HG03108 (cell line): ENCODE results near the gene CHD5.

Source experiments
- ATAC-seq: cut with Tn5 transposase; IDR thresholded peaks from one replicate; pipeline ENCODE4 v1.9.1; 2021; ENCODE audit warnings: moderate library complexity; ENCODE audit not compliant: unreplicated experiment

Gene CHD5

DNA sequence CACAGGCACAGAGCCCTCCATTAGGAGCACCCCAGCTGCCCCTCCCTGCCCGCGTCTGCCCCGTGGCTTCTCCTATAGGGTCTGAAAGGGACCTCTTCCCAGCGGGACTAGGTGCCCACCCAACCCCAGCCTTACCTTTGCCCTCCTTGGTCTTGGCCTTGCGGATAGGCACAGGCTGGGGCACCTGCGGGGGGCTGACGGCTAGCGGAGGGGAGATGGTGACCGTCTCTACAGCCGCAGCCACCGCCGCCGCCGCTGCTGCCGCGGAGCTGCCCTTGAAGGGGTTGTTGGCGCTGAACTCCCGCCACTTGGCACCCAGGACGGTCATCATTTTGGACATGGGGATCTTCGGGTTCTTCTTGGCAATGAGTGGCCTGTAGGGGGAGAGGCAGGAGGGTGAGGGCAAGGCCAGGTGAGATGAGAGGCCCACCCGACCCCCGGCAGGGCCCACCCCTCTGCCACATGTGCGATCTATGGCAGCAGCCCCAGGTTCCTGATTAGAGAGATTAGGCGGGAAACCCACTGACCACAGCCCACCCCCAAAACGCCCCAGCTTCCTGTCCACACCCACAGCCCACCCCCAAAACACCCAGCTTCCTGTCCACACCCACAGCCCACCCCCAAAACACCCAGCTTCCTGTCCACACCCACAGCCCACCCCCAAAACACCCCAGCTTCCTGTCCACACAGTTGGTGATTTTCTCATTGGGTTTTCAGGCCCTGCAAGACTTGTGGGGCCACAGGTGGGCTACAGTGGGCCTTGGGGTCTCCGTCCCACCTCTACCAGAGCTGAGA, 25.4 kb downstream of the CHD5 start:
- ATAC-seq, result no peak

- ATAC-seq, result no peak
These were observed 27.2 kb downstream of the CHD5 start for GRCh38 chr1:6152882-6153281.

DNA sequence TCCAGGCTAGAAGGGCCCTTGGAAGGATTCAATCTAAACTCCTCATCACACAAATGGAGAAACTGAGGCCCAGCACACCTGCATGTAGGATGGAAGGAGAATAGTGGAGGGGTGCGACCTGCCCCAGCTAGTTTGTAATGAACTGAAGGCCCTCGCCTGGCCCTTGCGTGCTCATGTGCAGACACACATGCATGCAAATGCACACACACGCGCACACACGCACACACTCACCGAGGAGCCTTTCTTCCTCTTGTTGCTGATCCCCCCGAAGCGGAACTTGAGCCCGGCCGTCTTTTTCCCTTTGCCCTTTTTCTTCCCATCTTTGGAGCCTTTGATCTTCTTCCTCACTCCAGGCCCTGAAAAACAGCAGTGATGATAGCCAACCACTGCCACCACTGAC, 27.9 kb downstream of the CHD5 start:
- no peak for ATAC-seq

- ATAC-seq, result no peak
These were observed 28.8 kb downstream of the CHD5 start for GRCh38 chr1:6151291-6151822.

GRCh38 chr1:6150006-6150938, 29.8 kb downstream of the CHD5 start:
- ATAC-seq, result no peak

GRCh38 chr1:6149597-6149996, 30.5 kb downstream of the CHD5 start:
- no peak for ATAC-seq

DNA sequence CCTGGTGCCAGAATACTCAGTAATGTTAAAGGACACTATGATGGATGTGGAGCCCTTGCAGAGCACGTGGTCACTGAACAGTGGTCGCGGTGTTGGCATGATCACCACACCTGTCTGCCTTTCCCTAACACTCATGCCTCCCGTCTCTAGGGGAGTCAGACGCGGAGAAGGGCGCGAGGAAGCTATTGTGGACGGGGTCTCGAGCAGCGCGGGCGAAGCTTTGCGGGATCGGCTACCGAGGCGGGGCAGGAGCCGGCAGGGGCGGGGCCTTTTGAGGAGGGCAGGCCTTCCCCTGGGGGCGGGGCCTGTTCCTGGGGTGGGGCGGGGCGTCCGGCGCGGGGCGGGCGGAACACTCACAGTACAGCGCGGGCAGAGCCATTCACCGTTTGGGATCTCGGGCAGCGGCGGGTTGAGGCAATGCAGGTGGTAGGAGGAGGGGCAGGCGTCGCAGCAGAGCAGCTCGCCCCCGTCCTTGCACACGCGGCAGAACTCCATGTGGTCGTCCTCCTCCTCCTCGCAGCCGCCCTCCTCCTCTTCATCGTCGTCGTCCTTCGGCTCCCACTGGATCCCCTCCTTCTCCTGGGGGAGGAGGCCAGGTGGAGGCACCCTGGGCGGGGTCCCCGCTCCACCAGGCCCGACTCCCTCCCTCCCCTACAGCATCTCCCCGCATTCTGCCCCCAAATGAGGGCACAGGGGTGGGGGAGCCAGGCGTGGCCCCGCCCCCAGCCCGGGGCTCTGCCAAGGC, 31.5 kb downstream of the CHD5 start:
- no peak for ATAC-seq

DNA sequence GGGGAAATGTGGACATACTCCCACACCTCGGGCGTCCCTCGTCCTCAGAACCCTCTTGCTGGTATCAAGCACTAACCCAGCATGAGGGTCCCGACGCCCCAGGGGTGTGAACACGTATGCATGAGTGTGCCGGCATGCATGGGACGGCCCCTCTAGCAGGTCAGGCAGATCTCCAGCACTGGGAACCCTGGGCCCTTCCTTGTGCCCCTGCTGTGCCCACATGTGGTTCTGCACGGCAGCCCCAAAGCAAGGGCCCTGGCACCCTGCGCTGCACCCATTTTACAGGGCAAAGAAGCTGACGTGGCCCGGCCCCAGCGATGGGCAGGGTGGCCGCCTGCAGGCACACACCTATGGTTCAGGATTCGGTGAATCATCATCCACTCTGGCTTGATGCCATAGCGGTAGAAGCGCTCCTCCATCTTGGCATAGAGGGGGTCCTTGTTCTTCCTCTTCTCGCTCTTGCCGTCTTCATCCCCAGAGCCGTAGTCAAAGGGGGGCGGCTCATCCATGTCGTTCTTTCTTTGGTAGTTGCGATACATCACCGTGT, 34.2 kb downstream of the CHD5 start:
- ATAC-seq, result no peak

DNA sequence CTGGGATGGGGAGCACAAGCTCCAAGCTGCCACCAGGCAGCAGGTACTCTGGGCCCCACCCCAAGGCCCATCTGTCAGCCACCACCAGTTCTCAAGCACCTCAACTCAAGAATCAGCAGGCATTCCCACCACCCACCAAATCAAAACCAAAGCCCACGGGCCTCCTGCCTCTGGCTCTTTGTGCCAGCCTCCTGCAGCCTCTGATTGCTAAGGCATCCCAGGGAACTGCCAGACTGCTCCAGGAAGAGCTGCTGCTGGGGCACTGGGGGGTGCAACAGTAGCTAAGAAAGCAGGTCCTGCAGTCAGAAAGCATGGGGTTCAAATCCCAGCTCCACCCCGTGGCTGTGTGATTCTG, 34.7 kb downstream of the CHD5 start:
- no peak for ATAC-seq

DNA sequence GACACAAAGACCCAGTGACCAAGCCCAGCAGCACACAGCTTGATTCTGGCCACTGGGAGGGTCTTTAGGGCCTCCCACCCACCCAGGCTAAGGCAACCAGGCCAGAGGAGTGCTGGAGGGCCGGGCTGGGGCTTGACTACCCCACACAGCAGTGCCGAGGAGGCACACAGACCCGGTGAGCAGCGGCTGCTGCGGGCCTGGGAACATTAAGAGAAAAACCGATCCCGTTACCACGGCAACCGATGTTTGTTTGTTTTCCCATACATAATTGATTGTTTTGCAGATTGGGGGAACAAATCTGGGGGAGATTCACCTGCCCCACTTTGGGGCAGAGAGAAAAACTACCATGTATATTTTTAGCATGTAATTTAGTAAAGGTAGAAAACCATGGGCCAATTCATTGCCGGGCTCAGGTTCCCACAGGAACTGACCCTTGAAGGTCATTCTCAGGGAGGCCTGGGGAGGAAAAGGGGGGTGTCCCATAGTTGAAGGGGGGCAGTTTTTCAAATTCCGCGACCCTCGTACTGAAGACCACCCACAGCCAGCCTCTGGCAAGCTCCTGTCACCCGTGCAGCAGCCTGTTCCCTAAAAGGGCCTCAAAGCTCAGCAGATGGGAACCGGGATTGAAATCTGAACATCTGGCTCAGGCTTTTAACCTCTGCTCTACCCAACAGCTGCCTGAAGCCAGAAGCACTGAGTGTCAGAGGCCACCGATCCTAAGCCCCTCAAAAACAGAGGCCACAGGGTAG, 35.3 kb downstream of the CHD5 start:
- ATAC-seq, result no peak

GRCh38 chr1:6144175-6144574, 35.9 kb downstream of the CHD5 start:
- no peak for ATAC-seq

- ATAC-seq, result no peak
These were observed 36.7 kb downstream of the CHD5 start for GRCh38 chr1:6143395-6143794.

DNA sequence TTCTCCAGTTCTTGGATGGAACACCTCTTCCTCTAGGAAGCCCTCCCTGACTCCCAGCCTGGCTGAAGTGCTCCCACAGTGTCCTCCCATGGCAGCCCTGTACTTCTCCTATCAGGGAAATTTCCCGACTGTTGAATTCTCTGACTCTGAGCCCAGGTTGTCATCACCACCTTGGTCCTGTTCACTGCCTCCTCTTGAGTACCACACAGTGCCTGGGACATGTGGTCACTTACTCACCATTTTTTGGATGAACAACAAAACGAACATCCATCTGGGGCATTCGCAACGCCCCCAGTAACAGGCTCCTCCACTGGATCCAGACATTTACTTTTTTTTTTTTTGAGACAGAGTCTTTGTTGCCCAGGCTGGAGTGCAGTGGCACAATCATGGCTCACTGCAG, 37.4 kb downstream of the CHD5 start:
- no peak for ATAC-seq

GRCh38 chr1:6142036-6142621, 38.0 kb downstream of the CHD5 start:
- ATAC-seq, result no peak

- ATAC-seq, result no peak
These were observed 38.5 kb downstream of the CHD5 start for GRCh38 chr1:6141592-6141991.

DNA sequence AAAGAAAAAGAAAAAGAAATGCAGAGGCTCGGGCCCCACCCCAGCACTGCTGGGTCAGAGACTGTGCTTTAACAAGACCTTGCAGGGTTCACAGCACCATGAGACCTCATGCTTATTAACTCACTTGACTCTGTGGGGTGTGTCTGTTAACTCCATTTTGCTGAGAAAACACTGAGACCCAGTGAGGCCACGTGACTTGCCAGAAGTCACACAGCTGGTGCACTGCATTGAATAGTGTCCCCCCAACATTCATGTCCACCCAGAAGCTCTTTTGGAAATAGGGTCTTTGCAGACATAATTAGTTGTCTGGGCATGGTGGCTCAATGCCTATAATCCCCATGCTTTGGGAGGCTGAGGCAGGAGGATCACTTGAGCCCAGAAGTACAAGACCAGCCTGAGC, 39.7 kb downstream of the CHD5 start:
- ATAC-seq, result no peak

DNA sequence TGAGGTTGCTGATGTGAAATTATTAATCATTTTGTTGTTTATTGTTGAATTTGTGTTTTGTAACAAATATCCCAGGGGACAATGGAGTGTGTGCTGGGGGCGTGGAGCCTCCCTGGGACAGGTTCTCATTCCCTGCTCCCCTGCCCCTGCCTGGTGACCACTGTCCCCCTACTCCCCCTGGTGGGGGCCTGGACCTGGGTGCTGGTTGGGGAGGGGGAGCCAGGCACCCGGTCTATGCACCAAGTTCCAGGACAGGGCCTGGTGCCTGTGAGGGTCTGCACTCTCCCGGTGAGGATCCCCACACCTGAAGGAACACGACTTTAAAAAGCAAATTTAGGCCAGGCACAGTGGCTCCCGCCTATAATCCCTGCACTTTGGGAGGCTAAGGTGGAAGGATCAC, 42.4 kb downstream of the CHD5 start:
- ATAC-seq, result no peak

- no peak for ATAC-seq
These were observed 43.5 kb downstream of the CHD5 start for GRCh38 chr1:6136516-6137220.
